GM12878 (cell line): ENCODE measurements around the gene ZNF10. TPM values are rescaled to one million over a fixed set of nuclear protein-coding genes. Genes with fewer than 3 reads are reported as not detected.

Experiments used
- ATF3 ChIP-seq: IDR thresholded peaks from 2 replicates; pipeline ENCODE4 v1.6.1; 2011; ENCODE audit warnings: low read depth, mild to moderate bottlenecking, low read length, moderate library complexity, borderline replicate concordance; ENCODE audit errors: extremely low read depth
- CBX5 ChIP-seq: sonication (generic); IDR thresholded peaks from 2 replicates; pipeline ENCODE4 v1.6.1; 2016; ENCODE audit warnings: low read depth, moderate library complexity, mild to moderate bottlenecking, inconsistent platforms
- CREB1 ChIP-seq: IDR thresholded peaks from 2 replicates; pipeline ENCODE4 v1.6.1; 2012; ENCODE audit warnings: low read depth, mild to moderate bottlenecking, inconsistent platforms
- ETV6 ChIP-seq, 2 experiments: fragments of 450-650 bp in 1 of 2; IDR thresholded peaks in 1 of 2; conservative IDR thresholded peaks in 1 of 2; 2 replicates each; pipeline ENCODE4 v1.6.1; 2014; ENCODE audit warnings: antibody characterized with exemption in 1 of 2, borderline replicate concordance in 1 of 2, low read depth in 1 of 2, mild to moderate bottlenecking in 1 of 2, moderate library complexity in 1 of 2
- FOXK2 ChIP-seq: fragments of 450-650 bp; IDR thresholded peaks from 2 replicates; pipeline ENCODE4 v1.6.1; 2017; ENCODE audit warnings: mild to moderate bottlenecking, moderate library complexity
- HDAC2 ChIP-seq: fragments of 200-600 bp; sonication (generic); IDR thresholded peaks from 2 replicates; pipeline ENCODE4 v1.6.1; 2017
- LARP7 ChIP-seq: fragments of 450-650 bp; IDR thresholded peaks from 2 replicates; pipeline ENCODE4 v1.6.1; 2017; ENCODE audit warnings: mild to moderate bottlenecking
- NRF1 ChIP-seq: conservative IDR thresholded peaks from 2 replicates; pipeline ENCODE4 v1.6.1; 2011; ENCODE audit warnings: mild to moderate bottlenecking, low read depth, low read length, improper control_type of control experiment
- RAD21 ChIP-seq: IDR thresholded peaks from 2 replicates; pipeline ENCODE4 v1.6.1; 2011; ENCODE audit warnings: mild to moderate bottlenecking, low read depth, low read length, moderate library complexity; ENCODE audit not compliant: insufficient read depth
- RFX5 ChIP-seq: IDR thresholded peaks from 2 replicates; pipeline ENCODE4 v1.6.1; 2011; ENCODE audit warnings: low read depth, low read length, improper control_type of control experiment
- SIX5 ChIP-seq: IDR thresholded peaks from 2 replicates; pipeline ENCODE4 v1.6.1; 2011; ENCODE audit warnings: mild to moderate bottlenecking, low read depth, low read length, moderate library complexity; ENCODE audit not compliant: severe bottlenecking
- SMAD1 ChIP-seq: fragments of 450-650 bp; IDR thresholded peaks from 2 replicates; pipeline ENCODE4 v1.6.1; 2018; ENCODE audit warnings: mild to moderate bottlenecking, low read depth; ENCODE audit not compliant: partially characterized antibody
- TAF1 ChIP-seq: IDR thresholded peaks from 2 replicates; pipeline ENCODE4 v1.6.1; 2011; ENCODE audit warnings: mild to moderate bottlenecking, low read depth, low read length, borderline replicate concordance
- TCF3 ChIP-seq: IDR thresholded peaks from 2 replicates; pipeline ENCODE4 v1.6.1; 2012; ENCODE audit warnings: low read depth, mild to moderate bottlenecking, low read length, borderline replicate concordance; ENCODE audit not compliant: insufficient read depth
- ZNF622 ChIP-seq: fragments of 450-650 bp; IDR thresholded peaks from 2 replicates; pipeline ENCODE4 v1.6.1; 2017; ENCODE audit warnings: mild to moderate bottlenecking, inconsistent platforms
- ZNF687 ChIP-seq: fragments of 450-650 bp; IDR thresholded peaks from 2 replicates; pipeline ENCODE4 v1.6.1; 2017; ENCODE audit warnings: mild to moderate bottlenecking, moderate library complexity
- polyA plus RNA-seq, 11 experiments: library from polyadenylated mRNA; depleted of rRNA in 4 of 11; unstranded in 6 of 11; stranded (reverse) in 5 of 11; fragments of >200 nt; fragmentation: Nextera tagmentation in 4 of 11; fragmentation: Illumina TruSeq in 1 of 11; extraction: Ambion mirVana in 4 of 11; extraction: Trizol in 1 of 11; gene quantifications; 1 replicate in 1 of 11; 2 replicates in 10 of 11; pipeline versions ENCODE4 v1.2.1 to v1.2.3, GENCODE V29; 2011 to 2016; ENCODE audit warnings: inconsistent platforms in 2 of 11, missing spikeins in 2 of 11, low read depth in 1 of 11
- total RNA-seq, 4 experiments: library from RNA; depleted of rRNA in 3 of 4; stranded (reverse); fragments of >200 nt in 3 of 4; fragmentation: Illumina TruSeq in 1 of 4; extraction: Trizol in 1 of 4; gene quantifications; 2 replicates each; pipeline versions ENCODE4 v1.2.1 to v1.2.3, GENCODE V29; 2013 to 2021
- TF ChIP-seq, protein P1 (sequence below): IDR thresholded peaks from 2 replicates; pipeline ENCODE4 v1.6.1; 2012; ENCODE audit warnings: mild to moderate bottlenecking, low read depth, low read length
- TF ChIP-seq, protein P2 (sequence below): IDR thresholded peaks from 2 replicates; pipeline ENCODE4 v1.6.1; 2012; ENCODE audit warnings: low read depth, low read length, improper control_type of control experiment
- TF ChIP-seq, protein P3 (sequence below): IDR thresholded peaks from 2 replicates; pipeline ENCODE4 v1.6.1; 2012; ENCODE audit warnings: low read length, inconsistent platforms

The ZNF10 gene
- total and polyA plus RNA-seq, 10 of the 15 experiments (the other 5 are each of a cell fraction or from before 2014, with no cell fraction given): 1.7 to 4.2 (median 2.9) TPM

- TF ChIP-seq SMAD1: no peak
- TF ChIP-seq CREB1: peak; percentile 99
- TF ChIP-seq ATF3: peak; percentile 94
- no peak for TF ChIP-seq ETV6 (conservative IDR thresholded peaks at IDR 0.05 in 1 of 2, IDR thresholded peaks at IDR 0.05 in 1 of 2; ENCODE audit: borderline replicate concordance in 1 of 2, low read depth in 1 of 2)
- no peak for TF ChIP-seq ZNF622
- TF ChIP-seq FOXK2: peak; percentile 41; the same call in 1 of the 2 replicates
- TF ChIP-seq, protein P1, sequence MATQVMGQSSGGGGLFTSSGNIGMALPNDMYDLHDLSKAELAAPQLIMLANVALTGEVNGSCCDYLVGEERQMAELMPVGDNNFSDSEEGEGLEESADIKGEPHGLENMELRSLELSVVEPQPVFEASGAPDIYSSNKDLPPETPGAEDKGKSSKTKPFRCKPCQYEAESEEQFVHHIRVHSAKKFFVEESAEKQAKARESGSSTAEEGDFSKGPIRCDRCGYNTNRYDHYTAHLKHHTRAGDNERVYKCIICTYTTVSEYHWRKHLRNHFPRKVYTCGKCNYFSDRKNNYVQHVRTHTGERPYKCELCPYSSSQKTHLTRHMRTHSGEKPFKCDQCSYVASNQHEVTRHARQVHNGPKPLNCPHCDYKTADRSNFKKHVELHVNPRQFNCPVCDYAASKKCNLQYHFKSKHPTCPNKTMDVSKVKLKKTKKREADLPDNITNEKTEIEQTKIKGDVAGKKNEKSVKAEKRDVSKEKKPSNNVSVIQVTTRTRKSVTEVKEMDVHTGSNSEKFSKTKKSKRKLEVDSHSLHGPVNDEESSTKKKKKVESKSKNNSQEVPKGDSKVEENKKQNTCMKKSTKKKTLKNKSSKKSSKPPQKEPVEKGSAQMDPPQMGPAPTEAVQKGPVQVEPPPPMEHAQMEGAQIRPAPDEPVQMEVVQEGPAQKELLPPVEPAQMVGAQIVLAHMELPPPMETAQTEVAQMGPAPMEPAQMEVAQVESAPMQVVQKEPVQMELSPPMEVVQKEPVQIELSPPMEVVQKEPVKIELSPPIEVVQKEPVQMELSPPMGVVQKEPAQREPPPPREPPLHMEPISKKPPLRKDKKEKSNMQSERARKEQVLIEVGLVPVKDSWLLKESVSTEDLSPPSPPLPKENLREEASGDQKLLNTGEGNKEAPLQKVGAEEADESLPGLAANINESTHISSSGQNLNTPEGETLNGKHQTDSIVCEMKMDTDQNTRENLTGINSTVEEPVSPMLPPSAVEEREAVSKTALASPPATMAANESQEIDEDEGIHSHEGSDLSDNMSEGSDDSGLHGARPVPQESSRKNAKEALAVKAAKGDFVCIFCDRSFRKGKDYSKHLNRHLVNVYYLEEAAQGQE: no peak
- TF ChIP-seq NRF1: no peak
- TF ChIP-seq HDAC2: no peak
- TF ChIP-seq RAD21: peak; percentile 56; the same call in 1 of the 2 replicates
- peak; percentile 60; the same call in 1 of the 2 replicates for TF ChIP-seq LARP7
- no peak for TF ChIP-seq TCF3
- TF ChIP-seq TAF1: peak; percentile 47; the same call in 1 of the 2 replicates
- peak; percentile 85; the same call in 1 of the 2 replicates for TF ChIP-seq CBX5
- peak; percentile 95 for TF ChIP-seq SIX5
- TF ChIP-seq RFX5: no peak
- TF ChIP-seq, protein P2, sequence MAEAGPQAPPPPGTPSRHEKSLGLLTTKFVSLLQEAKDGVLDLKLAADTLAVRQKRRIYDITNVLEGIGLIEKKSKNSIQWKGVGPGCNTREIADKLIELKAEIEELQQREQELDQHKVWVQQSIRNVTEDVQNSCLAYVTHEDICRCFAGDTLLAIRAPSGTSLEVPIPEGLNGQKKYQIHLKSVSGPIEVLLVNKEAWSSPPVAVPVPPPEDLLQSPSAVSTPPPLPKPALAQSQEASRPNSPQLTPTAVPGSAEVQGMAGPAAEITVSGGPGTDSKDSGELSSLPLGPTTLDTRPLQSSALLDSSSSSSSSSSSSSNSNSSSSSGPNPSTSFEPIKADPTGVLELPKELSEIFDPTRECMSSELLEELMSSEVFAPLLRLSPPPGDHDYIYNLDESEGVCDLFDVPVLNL: peak; percentile 91
- TF ChIP-seq ZNF687: peak; percentile 61; the same call in 1 of the 2 replicates
- TF ChIP-seq, protein P3, sequence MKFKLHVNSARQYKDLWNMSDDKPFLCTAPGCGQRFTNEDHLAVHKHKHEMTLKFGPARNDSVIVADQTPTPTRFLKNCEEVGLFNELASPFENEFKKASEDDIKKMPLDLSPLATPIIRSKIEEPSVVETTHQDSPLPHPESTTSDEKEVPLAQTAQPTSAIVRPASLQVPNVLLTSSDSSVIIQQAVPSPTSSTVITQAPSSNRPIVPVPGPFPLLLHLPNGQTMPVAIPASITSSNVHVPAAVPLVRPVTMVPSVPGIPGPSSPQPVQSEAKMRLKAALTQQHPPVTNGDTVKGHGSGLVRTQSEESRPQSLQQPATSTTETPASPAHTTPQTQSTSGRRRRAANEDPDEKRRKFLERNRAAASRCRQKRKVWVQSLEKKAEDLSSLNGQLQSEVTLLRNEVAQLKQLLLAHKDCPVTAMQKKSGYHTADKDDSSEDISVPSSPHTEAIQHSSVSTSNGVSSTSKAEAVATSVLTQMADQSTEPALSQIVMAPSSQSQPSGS: no peak
Observed at GRCh38 chr12:133181238-133181959, 51.0 kb downstream of the ZNF10 start, which contains the start of gene ZNF268 (continued).
